Activated CD4-positive, alpha-beta T cell treated with anti-CD3 and anti-CD28 coated beads, Interleukin-2, amount 50 U/mL, for 4 hours (primary cell): ENCODE data around the gene HCFC1R1.

Source experiments
- DNase-seq, 2 experiments: peaks; one replicate each; pipeline ENCODE4 v3.0.0-alpha.2; 2020

Gene HCFC1R1

GRCh38 chr16:2973093-2973492, 50.6 kb downstream of the HCFC1R1 start:
- DNase-seq: no peak
